Measurements from ENCODE around the gene CCNDBP1.

The CCNDBP1 gene

DNA sequence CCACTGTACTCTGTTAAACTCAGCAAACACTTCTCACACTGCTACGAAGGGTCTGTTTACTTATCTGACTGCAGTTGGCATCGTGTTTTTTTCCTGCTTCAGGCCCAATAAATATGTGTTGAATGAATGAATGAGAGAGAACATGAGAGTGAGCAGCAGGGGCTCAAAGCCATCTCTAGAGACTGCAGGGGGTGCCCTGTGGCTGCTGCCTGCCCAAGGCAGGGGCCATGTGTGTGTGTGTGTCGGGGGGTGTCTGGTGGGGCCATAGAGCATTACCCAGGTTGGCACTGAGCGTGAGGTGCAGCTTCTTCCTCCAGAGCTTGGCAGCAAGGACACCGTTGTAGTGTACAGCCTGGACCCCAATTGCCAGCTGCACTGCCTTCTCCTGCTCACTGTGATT lies 20.9 kb downstream of the CCNDBP1 start:
- Mint-ChIP-seq H3K4me1 (ENCODE audit: low read depth) (peaks cover 6% of the 10 kb centered on the region), H3K27ac (no peak overlapping the region), H3K4me3 (no peak overlapping the region), H3K36me3 (ENCODE audit: low read depth) (no peaks in the 10 kb centered on the region), H3K27me3 (peaks cover 14% of the 10 kb centered on the region), H3K9me3 (no peaks in the 10 kb centered on the region)
- DNase-seq: no peak

DNA sequence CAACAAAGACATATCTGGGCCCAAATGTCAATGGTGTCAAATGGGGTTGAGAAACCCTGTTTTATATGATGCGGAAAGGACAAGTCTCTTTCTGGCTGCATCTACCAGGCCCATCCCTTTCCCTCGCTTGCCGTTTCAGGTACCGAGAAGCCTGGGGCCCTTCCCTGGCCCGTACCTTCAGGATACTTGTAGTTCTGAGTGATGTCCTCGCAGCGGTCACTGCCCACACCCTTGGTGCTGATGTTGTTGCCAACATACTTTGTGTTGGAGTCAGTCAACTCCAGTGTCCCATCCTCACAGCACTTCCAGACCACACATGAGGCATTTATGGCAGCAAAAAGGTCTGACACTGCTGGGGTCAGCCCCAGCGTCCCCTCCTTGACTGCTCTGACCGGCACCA lies 21.8 kb downstream of the CCNDBP1 start:
- Mint-ChIP-seq H3K27ac (no peak overlapping the region), H3K4me3 (no peak overlapping the region), H3K4me1 (ENCODE audit: low read depth) (peaks cover 6% of the 10 kb centered on the region), H3K36me3 (ENCODE audit: low read depth) (no peaks in the 10 kb centered on the region), H3K27me3 (peaks cover 14% of the 10 kb centered on the region), H3K9me3 (no peaks in the 10 kb centered on the region)
- DNase-seq: no peak

DNA sequence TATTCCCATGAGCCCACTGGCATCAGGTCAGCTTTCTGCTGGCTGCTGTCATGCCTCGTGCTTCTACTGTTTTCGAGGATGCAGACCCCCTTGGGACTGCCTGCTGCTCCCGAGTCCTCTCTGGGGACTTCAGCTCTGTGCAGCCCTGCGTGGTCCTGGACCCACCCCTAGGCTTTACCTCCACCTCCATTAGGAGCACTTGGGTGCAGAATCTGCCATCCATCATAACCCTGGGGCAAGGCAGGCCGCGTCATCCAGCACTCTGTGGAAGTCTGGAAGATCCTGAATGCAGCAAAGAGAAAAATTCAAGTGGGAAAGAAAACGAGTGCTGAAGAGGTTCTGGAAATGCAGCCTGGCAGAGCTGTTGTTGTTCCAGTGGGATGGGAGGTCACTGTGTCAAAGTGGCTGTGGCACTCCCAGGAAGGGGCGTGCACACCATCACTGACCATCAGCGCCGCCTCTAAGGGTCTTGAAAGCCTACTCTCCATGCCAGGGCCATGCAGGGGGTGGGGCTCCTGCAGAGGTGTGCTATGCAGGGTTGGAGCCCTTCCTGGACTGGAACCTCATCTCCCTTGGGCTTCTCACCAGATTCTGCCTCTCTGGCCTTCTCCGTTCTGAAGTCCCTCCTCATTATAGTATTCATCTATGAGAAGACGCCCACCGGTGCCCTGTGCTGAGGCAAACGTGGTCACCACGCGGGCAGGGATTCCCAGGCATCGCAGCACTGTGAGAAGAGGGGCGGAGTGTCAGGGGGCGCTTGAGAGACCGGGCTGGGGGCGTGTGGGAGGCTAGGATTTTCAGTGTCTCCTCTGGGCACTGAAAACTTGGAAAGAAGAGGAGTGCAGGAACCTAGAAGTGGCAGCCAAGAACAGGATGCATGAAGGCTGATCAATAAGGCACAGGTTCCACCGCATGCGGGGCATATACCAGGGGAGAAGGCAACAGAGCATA lies 23.1 kb downstream of the CCNDBP1 start:
- no peak for DNase-seq
- H3K4me1 Mint-ChIP-seq (ENCODE audit: low read depth): peaks cover 6% of the 10 kb centered on the region
- peaks cover 14% of the 10 kb centered on the region for H3K27me3 Mint-ChIP-seq
- no peaks in the 10 kb centered on the region for H3K9me3 Mint-ChIP-seq
- H3K4me3 Mint-ChIP-seq: no peak overlapping the region
- no peaks in the 10 kb centered on the region for H3K36me3 Mint-ChIP-seq (ENCODE audit: low read depth)
- no peak overlapping the region for H3K27ac Mint-ChIP-seq

DNA sequence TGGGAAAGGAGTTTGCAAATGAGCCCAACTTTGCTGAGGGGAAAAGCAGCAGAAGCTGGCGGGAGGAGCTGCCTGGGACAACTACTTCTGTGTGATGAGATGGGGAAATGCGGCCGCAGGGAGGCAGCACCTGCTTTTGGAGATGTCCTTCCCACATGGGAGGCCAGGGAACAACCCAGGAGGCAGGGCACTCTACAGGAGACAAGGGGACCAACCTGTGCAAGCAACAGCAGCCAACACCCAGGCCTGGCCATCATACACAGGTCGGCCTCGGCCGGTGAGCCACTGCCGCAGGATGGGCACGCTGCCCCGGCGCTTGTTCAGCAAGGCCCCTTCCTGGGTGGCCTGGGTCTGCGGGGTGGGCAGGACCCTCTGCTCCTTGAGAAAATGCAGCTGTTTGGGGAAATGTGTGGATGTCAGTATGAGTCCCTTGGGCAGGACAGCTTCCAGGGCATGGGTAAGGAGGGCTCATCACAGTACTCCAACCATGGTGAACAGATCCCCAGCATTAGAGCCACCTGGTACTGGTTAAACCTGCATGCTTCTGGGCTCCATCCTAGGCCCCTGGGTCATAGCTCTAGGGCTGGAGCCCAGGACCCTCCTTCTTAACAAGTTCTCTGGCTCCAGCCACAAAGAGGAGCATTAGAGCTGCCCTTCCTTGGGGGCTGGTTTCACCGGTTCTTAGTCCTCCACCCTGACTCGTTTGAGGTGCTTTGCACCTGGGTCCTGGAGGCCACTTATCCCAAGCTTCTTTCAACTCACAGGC lies 24.0 kb downstream of the CCNDBP1 start:
- H3K27me3 Mint-ChIP-seq: peaks cover 14% of the 10 kb centered on the region
- no peak for DNase-seq
- no peak overlapping the region for H3K4me3 Mint-ChIP-seq

DNA sequence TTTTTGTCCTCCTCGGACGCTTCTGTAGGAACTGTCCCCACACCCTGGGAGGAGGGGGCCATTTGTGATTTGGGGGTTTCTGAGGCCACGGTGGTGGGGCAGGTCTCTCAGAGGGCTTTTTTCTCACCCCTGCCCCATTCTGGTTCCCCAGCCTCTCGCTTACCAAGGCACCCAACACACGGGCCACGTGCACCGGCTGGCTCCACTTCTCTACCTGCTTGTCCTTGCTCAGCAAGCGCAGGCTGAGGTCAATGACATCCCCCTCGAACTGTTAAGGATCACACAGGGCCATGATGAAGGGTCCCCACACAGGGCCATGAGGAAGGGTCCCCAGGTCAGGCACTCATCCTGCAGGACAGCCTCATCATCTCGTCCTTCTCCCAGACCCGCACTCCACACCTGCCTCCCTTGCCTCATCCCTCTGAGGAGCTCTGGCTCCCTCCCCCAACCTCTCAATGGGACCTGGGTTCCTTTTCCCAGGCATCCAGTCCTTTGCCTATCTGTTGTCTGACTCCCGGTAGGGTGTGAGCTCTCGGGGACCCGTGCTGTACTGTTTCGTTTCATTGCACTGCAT lies 25.1 kb downstream of the CCNDBP1 start:
- no peaks in the 10 kb centered on the region for H3K36me3 Mint-ChIP-seq (ENCODE audit: low read depth)
- DNase-seq: no peak
- H3K4me1 Mint-ChIP-seq (ENCODE audit: low read depth): no peaks in the 10 kb centered on the region
- H3K27ac Mint-ChIP-seq: no peak overlapping the region
- no peak overlapping the region for H3K4me3 Mint-ChIP-seq
- peaks cover 14% of the 10 kb centered on the region for H3K27me3 Mint-ChIP-seq
- no peaks in the 10 kb centered on the region for H3K9me3 Mint-ChIP-seq

More for the DNA sequence above, 24.0 kb downstream of the CCNDBP1 start:
- H3K4me1 Mint-ChIP-seq (ENCODE audit: low read depth): peaks cover 4% of the 10 kb centered on the region
- H3K27ac Mint-ChIP-seq: no peak overlapping the region
- no peaks in the 10 kb centered on the region for H3K9me3 Mint-ChIP-seq
- H3K36me3 Mint-ChIP-seq (ENCODE audit: low read depth): no peaks in the 10 kb centered on the region

DNA sequence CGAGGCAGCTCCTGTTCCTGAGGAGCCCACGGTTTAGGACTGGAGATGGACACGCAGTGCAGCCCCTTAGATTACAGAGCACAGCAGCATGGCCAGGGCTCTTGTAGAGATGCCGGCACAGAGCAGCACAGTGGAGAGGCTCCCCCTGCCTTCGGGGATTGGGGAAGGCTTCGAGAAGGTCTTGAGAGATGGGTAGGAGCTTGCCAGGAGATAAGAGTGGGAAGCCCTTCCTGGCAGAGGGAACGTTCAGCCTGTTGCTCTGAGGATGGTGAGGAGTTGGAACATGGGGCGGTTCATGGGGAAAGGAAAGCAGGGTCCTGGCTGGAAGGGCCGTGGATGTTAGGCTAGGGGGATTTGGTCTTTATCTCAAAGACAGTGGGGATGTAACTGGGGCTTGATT lies 25.6 kb downstream of the CCNDBP1 start:
- no peaks in the 10 kb centered on the region for H3K9me3 Mint-ChIP-seq
- no peaks in the 10 kb centered on the region for H3K36me3 Mint-ChIP-seq (ENCODE audit: low read depth)
- no peak overlapping the region for H3K4me3 Mint-ChIP-seq
- DNase-seq: no peak
- no peaks in the 10 kb centered on the region for H3K4me1 Mint-ChIP-seq (ENCODE audit: low read depth)
- H3K27ac Mint-ChIP-seq: no peak overlapping the region
- peaks cover 14% of the 10 kb centered on the region for H3K27me3 Mint-ChIP-seq

DNA sequence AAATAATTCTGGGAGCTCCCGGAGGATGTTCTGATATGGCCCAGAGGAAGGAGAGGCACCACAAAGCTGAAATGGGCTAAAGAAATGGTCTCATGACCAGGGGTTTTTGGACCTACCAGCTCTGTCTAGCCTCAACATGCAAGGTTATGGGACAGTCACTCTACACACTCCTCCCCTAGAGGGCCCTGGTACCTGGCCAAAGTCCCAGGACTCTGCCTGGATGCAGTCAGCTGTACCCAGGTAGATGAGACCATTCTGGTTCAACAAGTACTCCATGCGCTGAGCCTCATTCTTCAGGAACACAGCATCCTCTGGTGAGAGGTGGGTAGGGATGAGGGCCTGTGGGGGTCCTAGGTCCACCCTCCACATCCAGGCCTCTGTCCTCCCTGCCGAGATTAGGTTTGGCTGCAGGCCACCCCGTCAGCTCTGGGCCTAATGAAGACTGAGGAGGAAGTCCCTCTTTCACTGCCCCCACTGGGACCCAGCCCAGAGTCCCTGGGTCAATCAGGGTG lies 26.1 kb downstream of the CCNDBP1 start:
- H3K27ac Mint-ChIP-seq: no peak overlapping the region
- DNase-seq: no peak
- no peak overlapping the region for H3K4me3 Mint-ChIP-seq
- no peaks in the 10 kb centered on the region for H3K4me1 Mint-ChIP-seq (ENCODE audit: low read depth)
- no peaks in the 10 kb centered on the region for H3K9me3 Mint-ChIP-seq
- H3K27me3 Mint-ChIP-seq: peaks cover 14% of the 10 kb centered on the region
- no peaks in the 10 kb centered on the region for H3K36me3 Mint-ChIP-seq (ENCODE audit: low read depth)

DNA sequence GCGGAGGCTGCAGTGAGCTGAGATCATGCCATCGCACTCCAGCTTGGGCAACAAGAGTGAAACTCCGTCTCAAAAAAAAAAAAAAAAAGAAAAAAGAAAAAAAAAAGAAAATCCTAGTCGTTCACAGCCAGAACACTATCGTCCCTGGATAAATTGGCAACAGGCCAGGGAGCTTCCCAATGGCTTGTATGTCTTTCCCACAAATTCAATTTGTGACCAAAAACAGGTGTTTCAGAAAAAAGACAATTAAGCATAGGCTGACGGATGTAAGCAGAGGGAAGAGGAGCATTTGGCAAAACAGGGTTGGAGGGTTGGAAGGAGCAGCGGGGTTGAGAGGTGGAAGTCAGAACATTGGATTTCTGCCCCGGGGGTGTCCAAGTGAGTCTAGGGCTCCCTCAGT lies 27.1 kb downstream of the CCNDBP1 start:
- H3K4me3 Mint-ChIP-seq: no peak overlapping the region
- H3K27ac Mint-ChIP-seq: no peak overlapping the region
- no peaks in the 10 kb centered on the region for H3K36me3 Mint-ChIP-seq (ENCODE audit: low read depth)
- no peaks in the 10 kb centered on the region for H3K9me3 Mint-ChIP-seq
- peaks cover 14% of the 10 kb centered on the region for H3K27me3 Mint-ChIP-seq
- no peaks in the 10 kb centered on the region for H3K4me1 Mint-ChIP-seq (ENCODE audit: low read depth)
- DNase-seq: no peak

DNA sequence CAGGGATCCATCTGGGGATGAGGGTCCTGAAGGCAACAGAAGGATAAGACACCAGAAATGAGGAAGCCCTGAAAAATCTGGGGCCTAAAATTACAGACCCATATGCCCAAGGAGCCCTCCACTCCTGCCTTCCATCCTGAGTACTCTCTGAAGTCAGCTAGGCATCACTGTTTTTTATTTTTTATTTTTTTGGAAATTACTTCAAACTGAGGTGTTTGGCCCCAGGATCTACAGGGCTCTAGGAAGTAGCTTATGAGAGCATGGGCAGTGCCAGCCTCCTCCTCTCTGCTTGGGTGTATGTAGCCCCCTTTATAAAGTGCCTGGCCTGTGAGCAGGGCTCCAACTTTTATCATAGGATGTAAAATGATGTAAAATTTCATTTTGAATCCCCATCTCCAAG lies 27.7 kb downstream of the CCNDBP1 start:
- Mint-ChIP-seq H3K36me3 (ENCODE audit: low read depth) (no peaks in the 10 kb centered on the region), H3K4me1 (ENCODE audit: low read depth) (no peaks in the 10 kb centered on the region), H3K27me3 (peaks cover 14% of the 10 kb centered on the region), H3K9me3 (no peaks in the 10 kb centered on the region), H3K4me3 (no peak overlapping the region), H3K27ac (no peak overlapping the region)
- DNase-seq: no peak

DNA sequence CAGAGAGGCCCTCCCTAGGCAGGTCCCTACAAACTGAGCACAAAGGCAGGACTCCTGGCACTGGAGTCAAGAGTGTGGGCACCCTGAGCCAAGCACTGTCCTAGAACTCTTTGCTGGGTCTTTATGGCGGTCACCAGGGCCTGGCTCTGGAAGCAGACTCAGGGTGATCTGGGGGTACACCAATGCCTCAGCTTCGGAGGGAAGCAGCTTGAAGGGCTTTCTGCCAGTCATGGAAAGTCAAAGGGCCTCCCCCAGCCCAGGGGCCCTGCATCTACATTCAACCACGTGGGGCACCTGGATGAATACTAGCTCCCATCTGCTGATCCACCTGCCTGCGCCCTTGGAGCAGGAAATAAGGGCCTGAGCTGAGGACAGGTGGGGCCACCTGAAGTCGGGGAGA lies 28.3 kb downstream of the CCNDBP1 start:
- Mint-ChIP-seq H3K4me3 (no peak overlapping the region), H3K27ac (no peak overlapping the region), H3K9me3 (no peaks in the 10 kb centered on the region), H3K36me3 (ENCODE audit: low read depth) (no peaks in the 10 kb centered on the region), H3K27me3 (peaks cover 12% of the 10 kb centered on the region), H3K4me1 (ENCODE audit: low read depth) (no peaks in the 10 kb centered on the region)
- no peak for DNase-seq

DNA sequence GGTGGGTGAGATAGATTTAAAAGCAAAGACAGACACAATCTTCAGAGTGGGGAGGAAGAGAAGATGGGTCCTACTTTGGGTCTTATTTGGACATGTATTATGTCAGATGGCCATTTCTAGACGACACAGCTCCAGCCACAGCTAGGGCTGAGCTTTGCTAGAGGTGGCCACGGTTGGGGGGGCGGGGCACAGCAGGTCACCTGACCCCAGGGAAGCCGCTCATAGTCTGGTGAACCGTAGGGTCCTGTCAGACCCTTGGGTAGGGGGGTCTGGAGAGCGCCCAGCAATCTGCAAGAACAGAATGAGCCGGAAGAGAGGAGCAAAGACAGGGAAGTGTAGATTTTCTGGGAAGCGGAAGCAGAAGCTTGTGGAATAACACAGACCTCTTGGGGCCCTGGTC lies 29.0 kb downstream of the CCNDBP1 start:
- H3K9me3 Mint-ChIP-seq: no peaks in the 10 kb centered on the region
- H3K36me3 Mint-ChIP-seq (ENCODE audit: low read depth): no peaks in the 10 kb centered on the region
- no peak overlapping the region for H3K27ac Mint-ChIP-seq
- no peak overlapping the region for H3K4me3 Mint-ChIP-seq
- H3K27me3 Mint-ChIP-seq: peaks cover 5% of the 10 kb centered on the region
- no peaks in the 10 kb centered on the region for H3K4me1 Mint-ChIP-seq (ENCODE audit: low read depth)
- no peak for DNase-seq

DNA sequence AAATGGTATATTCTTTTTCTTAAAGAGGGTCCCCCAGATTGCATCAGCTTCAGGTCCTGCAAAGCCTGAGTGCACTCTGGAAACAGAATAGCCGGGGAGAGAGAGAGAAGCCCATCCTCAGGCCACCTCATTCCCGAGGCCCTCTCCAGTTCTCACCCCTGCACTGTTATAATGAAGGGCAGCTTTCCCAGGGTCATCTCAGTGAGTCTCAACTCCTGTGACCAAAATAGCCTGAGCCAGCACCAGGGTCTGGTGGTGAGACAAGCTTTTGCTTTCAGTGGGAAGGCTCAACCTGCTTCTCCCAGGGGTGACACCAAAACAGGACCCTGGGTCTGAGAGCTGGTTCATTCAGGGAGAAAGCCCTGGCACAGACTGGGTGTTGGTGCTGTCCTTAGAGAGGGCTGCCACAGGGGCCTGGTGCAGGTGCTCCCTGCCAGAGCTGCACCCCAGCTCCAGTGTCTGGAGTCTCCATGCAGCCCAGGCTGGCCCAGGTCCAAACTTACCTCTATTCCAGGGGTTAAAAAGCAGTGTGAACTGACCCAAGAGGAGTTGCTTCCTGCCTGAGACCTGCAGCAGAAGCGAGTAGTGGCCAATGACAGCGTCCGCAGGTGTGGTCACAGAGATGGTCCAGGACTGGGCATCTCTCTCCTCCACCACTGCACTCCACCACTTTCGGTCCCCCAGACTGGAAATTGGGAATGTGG lies 29.5 kb downstream of the CCNDBP1 start:
- no peaks in the 10 kb centered on the region for H3K4me1 Mint-ChIP-seq (ENCODE audit: low read depth)
- no peak overlapping the region for H3K4me3 Mint-ChIP-seq
- no peaks in the 10 kb centered on the region for H3K27me3 Mint-ChIP-seq
- H3K9me3 Mint-ChIP-seq: no peaks in the 10 kb centered on the region
- H3K27ac Mint-ChIP-seq: no peak overlapping the region
- no peaks in the 10 kb centered on the region for H3K36me3 Mint-ChIP-seq (ENCODE audit: low read depth)
- DNase-seq: no peak

DNA sequence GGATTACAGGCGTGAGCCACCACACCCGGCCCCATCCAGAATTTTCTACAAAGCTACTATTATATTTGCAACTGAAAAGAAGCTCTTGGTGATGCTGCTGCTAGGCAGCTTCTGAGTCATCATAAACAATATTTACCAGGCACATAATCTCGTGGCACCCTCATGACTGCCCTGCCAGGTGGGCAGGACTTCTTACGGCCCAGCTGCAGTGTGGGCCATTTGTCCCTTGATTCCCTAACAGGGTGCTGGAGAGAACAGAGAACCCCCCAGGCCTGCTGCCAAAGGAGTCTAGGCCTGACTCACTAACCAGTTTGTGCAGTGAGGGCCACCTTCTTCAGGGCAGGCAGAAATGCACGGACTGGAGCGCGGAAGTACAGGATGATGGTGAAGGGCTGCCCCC lies 30.8 kb downstream of the CCNDBP1 start:
- Mint-ChIP-seq H3K27ac (no peak overlapping the region), H3K9me3 (no peaks in the 10 kb centered on the region), H3K36me3 (ENCODE audit: low read depth) (no peaks in the 10 kb centered on the region), H3K27me3 (no peaks in the 10 kb centered on the region), H3K4me3 (no peak overlapping the region), H3K4me1 (ENCODE audit: low read depth) (no peaks in the 10 kb centered on the region)
- DNase-seq: no peak
